SK-N-MC (cell line): ENCODE measurements around the gene MACF1.

Experiments
- EZH2 ChIP-seq: fragments of 200-600 bp; sonication (generic); IDR thresholded peaks from one replicate; pipeline ENCODE4 v1.6.1; 2017; ENCODE audit warnings: antibody characterized with exemption
- FOXP2 ChIP-seq: optimal IDR thresholded peaks from 2 replicates; pipeline ENCODE3; 2011; ENCODE audit warnings: mild to moderate bottlenecking, moderate library complexity; ENCODE audit not compliant: insufficient read depth; ENCODE audit errors: extremely low read length, control extremely low read depth
- POLR2AphosphoS5 ChIP-seq: IDR thresholded peaks from 2 replicates; pipeline ENCODE4 v1.6.1; 2012; ENCODE audit warnings: mild to moderate bottlenecking, low read depth, low read length, borderline replicate concordance

DNA sequence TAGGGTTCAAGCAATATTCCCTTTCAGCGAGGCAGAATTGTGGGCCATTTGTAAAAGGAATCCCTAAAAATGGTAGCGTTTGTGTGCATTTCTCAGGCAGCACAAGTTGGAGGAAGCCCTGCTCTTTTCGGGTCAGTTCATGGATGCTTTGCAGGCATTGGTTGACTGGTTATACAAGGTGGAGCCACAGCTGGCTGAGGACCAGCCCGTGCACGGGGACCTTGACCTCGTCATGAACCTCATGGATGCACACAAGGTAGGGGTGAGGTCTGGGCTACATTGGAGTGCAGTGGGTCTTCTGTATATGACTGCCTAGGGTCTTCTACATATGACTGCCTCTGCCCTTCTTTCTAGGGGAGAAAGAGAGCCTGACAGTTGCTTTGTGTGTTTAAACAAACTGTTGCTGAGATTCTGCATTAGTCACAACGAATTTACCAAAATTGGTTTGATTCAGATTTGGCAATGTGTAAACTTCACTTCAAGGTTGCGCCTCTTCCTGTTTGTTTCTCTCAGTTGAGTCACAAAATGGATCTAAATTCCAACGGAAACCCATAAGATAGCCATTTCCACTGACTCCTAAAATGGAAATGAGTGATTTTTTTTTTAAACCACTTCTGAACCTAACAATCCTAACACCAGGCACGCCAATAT lies 246.6 kb downstream of the MACF1 start:
- TF ChIP-seq POLR2AphosphoS5 (no peak), EZH2 (no peak), FOXP2 (no peak)
